Transverse colon (tissue), 4 donors: ENCODE measurements around the gene DENND1A.

Source experiments
- POLR2A ChIP-seq: fragments of 450-650 bp; IDR thresholded peaks from one replicate; pipeline ENCODE4 v1.6.1; 2016; ENCODE audit warnings: antibody characterized with exemption, mild to moderate bottlenecking, moderate library complexity
- POLR2AphosphoS5 ChIP-seq, 3 donors: sonication (generic); formaldehyde crosslinking; IDR thresholded peaks; one replicate each; pipeline ENCODE4 v1.6.1; 2016; ENCODE audit warnings: antibody characterized with exemption in 3 of 3
- TF ChIP-seq, protein P1 (sequence below), 5 experiments: fragments of 200-600 bp in 3 of 5; fragments of 450-650 bp in 2 of 5; sonication (generic) in 3 of 5; IDR thresholded peaks; 1 replicate in 2 of 5; 2 replicates in 3 of 5; pipeline ENCODE4 v1.5.1; 2016 to 2017; ENCODE audit warnings: antibody characterized with exemption in 5 of 5, inconsistent platforms in 3 of 5, mild to moderate bottlenecking in 2 of 5, moderate library complexity in 1 of 5

DNA sequence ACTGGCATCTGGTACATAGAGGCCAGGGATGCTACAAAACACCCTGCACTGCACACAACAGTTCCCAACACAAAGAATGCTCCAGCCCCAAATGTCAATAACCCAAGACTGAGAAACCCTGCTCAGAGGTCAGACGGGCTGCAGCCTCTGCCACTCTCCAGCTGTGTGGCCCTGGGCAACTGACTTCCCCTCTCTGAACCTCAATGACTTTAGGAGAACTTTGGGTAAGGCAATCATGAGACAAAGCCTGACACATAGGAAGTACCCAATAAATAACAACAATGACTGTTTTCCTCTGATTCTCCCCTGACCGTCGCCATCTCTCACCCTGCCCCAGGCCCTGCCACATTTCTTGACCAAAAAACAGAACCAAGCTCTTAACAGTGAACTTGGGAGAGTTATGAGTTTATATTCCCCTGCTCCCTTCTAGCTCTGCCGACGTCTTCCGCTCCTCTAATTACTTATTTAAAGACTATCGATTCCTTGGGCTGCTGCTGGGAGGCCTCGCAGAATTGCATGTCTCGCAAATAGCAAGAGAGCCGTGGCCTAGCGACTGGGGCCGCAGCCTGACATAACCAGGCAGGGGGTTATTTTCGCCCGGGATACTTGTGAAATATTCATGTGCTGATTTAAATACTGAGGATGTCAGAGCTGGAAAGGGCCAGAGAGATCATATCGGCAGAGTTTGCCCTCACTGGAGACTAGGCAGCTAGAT is 598.4 kb downstream of the DENND1A start:
- TF ChIP-seq, protein P1, sequence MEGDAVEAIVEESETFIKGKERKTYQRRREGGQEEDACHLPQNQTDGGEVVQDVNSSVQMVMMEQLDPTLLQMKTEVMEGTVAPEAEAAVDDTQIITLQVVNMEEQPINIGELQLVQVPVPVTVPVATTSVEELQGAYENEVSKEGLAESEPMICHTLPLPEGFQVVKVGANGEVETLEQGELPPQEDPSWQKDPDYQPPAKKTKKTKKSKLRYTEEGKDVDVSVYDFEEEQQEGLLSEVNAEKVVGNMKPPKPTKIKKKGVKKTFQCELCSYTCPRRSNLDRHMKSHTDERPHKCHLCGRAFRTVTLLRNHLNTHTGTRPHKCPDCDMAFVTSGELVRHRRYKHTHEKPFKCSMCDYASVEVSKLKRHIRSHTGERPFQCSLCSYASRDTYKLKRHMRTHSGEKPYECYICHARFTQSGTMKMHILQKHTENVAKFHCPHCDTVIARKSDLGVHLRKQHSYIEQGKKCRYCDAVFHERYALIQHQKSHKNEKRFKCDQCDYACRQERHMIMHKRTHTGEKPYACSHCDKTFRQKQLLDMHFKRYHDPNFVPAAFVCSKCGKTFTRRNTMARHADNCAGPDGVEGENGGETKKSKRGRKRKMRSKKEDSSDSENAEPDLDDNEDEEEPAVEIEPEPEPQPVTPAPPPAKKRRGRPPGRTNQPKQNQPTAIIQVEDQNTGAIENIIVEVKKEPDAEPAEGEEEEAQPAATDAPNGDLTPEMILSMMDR (IDR thresholded peaks at IDR 0.05), result no peak
- TF ChIP-seq POLR2AphosphoS5 (IDR thresholded peaks at IDR 0.05), result no peak
- no peak for TF ChIP-seq POLR2A
